HG03108 (cell line): ENCODE measurements around the gene DELE1.

Source experiments
- ATAC-seq: cut with Tn5 transposase; IDR thresholded peaks from one replicate; pipeline ENCODE4 v1.9.1; 2021; ENCODE audit warnings: moderate library complexity; ENCODE audit not compliant: unreplicated experiment

DELE1 gene

DNA sequence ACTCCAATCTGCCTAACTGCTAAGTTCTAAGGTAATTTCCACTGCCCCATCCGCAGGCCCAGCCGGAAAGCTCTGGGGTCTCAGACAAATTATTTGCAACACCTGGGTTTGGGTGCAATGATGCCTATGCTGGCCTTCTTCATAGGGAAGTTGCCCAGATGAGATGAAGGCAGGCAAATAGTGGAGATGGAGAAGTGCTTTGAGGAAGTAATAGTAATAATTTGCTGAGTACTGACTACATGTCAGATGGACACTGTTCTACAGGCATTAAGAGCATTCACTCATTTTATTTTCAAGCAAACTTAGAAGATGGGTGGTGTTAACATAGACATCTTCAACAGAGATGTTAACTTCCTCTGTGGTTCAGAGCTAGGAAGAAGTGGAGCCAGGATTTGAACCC is 30.5 kb downstream of the DELE1 start:
- ATAC-seq = no peak

DNA sequence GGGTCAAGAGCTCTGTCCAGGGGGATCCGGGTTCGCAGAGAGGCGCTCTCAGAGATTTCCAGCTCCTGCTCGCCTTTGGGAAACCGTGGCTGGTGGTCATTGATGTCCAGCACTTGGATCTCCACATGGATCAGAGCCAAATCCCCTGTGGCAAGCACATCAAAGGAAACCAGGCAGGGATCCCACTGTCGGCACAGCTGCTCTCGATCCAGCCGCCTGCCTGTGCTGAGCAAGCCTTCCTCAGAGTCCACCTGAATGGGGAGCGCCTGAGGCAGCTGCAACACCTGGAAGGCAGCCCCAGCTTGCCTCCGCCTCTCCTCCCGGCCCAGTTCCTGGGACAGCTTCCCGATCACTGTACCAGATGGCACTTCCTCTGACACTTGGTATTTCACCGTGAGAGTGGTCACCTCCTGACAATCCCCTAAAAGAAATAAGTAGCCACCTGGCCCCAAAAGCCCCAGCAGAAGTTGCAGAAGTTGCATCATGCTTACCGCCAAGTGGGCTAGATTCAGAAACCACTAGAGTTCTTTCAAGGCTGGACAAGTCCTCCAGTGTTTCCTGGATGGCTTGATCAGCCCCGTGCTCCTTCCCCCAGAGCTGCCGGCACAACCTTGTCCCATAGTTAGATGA is 33.8 kb downstream of the DELE1 start:
- no peak for ATAC-seq

DNA sequence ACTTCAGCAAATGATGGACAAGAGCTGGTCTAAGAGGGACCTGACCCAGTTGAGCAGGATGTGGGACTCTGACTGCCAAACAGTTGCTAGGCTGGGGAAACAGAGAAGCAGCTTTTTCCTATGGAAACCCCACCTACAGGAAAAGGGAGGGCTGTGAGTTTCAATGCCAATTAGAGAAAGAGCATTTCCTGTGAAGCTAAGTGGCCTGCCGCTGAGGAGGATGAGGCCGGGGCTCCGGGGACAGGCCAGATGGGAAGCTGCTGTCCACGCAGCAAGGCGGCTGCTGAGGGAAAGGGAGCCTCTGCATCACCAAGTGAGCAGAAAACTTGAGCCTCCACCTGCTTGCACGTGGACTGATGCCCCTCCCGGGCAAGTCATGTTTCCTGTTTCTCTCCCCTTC is 34.4 kb downstream of the DELE1 start, which contains the start of gene PCDH12:
Gene PCDH12 (minus strand): TSS at position 90 of the 400 bp plus-strand sequence. CDS start 351 bp downstream, outside the sequence.
- no peak for ATAC-seq

DNA sequence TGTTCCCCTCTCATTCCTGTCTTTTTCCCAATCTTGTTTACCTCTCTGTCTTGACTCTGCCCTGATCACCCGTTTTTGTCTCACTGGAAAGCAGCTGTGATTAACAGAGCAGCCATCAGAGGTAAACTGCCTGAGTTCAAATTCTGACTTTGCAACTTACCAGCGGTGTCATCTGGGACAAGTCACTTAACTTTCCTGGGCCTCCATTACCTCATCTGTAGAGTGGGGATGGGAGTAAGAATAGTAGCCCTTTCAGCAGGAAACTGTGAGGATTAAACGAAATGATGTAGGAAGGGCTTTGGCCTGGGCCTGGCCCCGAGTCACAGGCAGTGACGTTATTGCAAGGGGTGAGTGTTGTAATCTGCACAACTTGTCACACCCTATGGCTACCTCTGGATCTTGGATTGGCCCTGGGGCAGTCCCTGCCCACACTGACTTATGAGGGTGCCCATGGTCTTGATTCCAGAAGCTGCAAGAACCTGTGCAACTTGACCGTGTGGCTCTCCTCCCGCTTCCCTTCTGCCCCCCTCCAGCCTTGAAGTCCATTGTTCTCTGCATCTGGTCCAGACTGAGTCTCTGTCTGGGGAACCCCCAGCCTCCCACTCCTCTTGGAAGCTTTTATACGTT is 35.0 kb downstream of the DELE1 start:
- ATAC-seq = no peak

DNA sequence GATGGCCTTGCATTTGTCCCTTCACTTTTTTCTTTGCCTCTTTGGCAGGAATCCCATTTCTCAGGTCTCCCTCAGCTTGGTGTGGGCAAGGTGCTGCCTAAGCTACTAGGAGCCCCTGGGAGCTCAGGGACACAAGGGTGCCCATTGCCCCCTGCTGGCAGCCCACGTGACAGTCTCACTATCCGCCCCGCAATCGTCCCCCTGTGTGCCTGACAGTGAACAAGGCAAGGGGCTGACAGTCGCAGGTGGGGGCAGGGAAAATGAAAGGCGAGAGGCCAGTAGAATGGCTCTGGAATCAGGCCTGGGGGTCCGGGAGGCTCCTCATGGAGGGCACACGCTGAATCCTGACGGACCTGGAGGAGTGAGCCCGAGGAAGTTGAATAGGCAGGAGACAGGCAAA is 36.3 kb downstream of the DELE1 start:
- ATAC-seq = no peak

DNA sequence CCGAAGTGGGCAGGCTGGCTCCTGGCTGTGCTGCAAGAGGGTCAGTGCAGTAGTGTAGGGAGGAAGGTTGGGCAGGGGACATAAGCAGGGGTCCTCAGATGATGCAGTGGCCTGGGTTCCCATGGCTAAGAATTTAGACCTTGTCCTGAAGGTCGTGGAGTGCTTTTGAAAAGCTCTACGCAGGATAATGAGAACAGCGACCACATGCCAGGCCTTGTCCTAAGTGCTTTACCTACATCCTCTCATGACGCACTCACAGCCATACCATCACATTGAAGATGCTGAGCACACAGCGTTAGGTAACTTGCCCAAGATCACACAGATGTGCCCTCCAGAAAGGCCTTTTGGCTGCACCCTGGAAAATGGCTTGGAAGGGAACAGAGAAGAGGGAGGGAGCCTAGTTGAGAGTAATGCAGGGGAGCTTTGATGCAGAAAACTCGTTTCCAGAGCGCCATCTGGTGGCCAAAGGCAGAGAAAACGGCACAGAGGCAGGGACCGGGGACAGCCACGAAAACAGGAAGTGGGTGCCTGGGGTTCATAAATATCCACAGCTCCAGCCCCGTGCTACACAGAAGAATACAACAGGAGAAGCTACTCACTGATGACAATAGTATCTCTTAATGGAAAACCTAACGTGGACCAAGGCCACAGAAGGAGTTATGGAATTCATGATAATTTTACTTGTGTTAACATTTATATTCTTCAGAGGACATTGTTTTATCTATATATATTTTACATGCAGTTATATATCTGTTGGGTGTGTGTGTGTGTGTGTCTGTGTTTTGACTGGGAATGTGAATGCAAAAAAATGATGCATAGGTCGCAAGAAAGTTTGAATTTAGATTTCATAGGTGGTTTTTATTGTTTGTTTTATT is 37.0 kb downstream of the DELE1 start:
- peak; percentile 66 for ATAC-seq

DNA sequence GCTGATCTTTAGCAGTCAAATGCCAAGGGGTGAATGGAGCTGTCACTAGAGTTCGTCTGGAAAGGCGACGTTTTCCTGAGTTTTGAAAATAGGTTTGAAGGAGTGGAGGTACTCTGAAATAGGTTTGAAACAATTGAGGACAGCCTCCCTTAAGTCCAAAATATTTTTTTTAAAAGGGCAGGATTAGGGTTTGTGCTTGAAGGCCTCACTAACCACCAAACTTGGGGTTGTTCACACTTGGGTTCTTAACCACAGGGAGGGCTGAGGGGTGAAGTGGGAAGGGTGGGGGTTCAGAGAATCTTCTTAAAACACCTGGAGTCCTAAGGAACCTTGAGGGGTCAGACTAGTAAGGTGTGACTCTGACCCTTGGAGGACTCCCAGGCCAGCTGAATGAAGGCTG is 37.8 kb downstream of the DELE1 start:
- ATAC-seq = no peak

DNA sequence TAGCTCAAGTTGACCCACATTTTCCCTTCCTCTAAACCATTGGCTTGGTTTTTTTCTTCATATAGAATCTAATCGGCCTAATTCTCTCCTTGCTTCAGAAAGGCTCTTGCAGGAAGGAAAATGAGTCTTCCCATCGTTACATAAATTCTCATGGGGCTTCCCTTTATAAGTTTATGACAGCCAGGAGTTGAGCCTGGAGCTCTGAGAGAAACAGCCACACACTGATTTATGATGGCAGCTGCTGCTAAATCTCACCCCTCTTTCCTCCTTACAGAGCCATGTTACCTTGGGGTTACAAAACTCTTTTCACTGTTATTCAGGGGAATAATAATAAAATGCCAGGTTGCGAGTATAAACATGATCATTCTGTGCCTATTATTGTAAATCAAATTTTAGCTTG is 40.0 kb downstream of the DELE1 start:
- no peak for ATAC-seq

DNA sequence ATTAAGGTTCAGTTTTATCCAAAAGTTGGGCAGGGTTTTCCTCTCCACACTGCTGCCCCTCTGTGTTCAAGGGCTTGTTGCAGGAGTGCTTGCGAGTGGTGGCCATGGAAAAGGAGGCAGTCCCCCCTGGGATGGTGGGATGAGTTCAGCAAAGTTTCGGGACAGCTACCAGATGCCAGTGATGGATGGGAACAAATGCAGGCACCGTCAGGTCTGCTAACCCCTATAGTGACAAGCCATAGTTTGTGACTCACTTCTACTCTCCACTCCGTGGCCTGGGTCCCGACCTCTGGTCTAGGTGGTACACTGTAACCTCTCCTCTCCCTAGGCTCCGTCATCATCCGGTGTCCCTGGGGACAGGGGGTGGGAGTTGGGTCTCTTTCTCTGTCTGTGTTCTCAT is 41.4 kb downstream of the DELE1 start:
- ATAC-seq = no peak

DNA sequence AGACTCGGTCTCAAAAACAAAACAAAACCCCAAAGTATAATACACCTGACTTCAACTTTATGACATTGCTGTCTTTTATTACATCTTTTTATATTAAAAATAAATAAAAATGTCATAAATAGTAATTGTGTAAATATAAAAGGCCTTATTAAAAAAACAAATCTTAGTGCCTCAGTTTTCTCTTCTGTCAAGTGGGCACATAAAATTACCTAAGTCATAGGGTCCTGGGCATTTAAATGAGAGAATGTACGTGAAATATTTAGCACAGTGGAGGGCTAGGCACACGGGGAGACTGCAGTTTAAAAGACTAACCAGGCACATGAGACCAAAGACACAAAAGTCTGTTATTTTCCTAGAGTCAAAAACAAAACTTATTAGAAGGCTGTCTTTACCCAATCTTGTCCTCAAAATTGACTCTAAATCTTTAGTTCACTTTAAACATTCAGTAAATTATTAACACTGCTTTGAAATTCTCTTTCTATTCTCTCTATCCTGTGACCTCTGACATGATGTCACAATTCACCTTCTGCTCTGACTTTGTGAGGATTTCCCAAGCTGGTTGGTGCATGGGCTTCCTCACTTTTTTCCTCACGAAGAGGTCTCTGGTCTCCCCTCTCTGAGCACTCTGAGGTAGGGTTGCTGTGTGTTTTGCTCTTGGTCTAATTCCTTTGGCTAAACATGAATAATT is 42.7 kb downstream of the DELE1 start:
- ATAC-seq = no peak

DNA sequence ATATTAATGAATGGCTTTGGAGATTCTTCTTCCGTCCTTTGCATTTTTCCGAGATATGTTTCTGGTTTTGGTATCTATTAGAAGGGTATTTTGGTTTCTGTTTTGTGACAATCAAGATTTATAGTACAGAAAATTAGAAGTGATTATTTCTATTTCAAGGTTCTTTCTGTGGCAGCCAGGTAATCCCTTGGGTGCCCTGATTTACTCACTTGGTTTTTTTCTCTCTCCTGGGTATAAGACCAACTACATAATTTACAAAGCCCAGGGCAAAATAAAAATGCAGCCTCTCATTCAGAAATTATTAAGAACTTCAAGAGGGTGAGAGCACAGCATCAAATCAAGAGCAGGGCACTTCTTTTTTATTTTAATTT is 43.3 kb downstream of the DELE1 start:
- no peak for ATAC-seq

DNA sequence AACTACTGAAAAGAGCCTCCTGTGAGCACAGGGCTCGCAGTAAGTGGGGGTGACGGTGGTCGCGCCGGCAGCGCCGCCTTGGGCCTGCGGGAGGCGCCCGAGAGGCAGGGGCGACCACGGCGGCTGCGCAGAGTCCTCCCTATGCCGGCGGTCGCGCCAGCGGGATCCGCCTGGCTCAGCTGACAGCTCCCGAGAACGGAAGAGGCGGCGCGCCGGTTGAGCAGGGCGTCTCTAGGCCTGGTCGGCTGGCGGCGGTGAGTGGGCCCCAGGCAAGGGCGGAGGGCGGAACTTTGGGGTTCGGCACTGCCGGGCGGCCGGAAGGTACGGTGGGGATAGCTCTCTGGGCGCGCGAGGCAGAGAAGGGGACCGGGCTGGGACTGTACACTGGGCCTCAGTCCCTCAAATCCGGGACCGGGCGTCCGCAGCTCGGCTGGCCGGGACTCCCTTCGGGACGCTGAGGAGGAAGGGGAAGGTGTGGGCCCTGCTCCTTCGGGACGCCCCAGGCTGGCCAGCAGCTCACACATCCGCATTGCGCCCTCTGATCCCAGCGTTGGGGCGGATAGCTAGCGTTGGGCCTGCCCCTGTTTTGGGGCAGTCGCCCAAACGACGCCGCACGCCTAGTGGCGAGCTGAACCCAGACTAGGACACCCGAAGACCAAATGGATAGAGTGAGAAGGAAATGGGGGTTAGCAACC is 45.4 kb downstream of the DELE1 start, which contains the start of gene RNF14:
Gene RNF14 (plus strand): TSS at position 192 of the 695 bp plus-strand sequence. CDS start 4,484 bp downstream, outside the sequence.
- peak; percentile 90 for ATAC-seq

DNA sequence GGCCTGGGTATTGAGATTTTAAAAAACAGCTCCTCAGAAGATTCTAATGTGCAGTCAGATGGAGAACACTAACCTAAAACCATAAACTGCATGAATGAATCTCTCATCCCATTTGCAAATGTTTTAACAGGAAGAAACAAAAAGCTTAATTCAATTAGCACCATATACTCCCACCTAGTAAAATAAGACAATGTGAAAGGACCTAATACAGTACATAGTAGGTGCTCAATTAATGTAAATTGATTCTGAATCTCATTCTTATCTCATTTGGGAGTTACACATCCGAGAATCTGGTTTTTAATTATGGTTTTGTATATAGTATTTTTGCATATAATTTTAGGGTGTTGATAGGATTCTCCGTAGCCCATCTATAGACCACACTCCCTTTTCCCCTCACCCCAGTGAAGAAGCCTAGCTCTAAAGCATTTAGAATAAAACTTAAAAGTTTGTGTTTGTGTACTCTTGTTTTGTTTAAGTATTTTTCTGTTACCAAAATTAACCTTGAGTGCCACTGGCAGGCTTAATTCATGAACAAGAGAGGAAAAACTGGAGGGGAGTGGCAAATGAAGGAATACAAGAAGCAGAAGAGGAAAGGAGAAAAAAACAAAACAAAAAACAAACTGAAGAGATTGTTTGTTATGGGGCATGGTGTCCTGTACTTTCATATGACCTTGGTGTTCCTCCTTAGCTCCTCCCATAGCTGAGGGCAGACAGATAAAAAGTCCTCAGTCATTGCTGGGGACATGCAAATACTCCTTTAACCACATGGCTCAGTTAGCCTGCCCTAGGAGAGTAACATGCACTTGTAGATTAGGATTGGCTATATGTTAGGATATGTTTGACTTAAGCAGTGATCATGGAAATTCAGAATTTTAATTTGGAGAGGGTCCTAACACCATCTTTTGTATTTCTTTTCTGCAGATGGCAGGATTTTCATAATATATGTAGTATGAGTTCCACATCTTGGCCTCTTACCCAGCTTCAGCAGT is 46.4 kb downstream of the DELE1 start:
- peak; percentile 49 for ATAC-seq

DNA sequence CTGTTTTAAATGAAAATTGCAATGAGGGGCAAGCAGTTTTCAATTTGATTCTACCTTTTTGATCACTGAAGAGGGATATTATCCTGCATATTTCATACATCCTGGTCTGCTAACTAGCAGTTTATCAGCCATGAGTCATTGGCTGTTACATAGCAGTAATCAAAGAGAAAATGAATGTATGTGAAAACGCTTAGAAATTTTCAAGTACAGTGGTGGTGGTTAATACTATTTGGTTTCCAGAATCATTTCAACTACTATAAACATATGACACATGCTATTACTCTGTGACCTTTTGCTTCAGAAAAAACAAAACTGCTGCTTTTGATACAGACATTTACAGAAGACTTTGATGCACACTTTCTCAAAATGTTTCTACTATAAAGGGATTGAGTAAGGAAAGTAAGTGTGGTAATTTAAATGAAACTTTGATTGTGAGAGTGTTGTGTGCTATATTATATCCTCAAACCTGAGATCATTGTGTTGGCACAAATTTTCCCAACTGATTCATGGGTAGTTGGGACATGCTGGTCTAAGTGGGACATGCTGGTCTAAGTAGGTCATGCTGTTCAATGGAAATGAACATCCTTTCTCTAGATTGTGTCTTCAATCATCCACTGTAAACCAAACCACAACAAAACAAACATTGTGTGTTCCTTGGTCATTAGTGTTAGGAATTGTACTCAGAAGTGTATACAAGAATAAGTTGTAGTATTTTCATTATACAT is 50.4 kb downstream of the DELE1 start:
- ATAC-seq = no peak

DNA sequence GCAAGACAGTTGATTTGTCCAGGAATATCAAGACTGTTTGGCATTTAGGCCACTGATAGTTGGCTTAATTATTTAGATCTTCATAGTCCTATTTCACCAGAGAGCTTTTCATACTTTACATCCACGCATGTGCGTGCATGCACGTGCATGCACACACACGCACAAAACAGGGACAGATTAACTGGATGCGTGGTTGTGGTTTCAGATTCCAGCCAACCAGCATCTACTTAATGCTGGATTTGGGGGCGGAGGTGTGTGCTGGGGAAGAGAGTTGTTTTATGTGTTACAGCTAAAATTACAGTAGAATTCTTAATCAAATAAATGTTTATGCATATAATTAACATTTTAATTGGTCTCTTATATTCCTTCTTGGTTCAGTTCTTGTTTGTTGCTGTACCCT is 52.5 kb downstream of the DELE1 start:
- no peak for ATAC-seq

DNA sequence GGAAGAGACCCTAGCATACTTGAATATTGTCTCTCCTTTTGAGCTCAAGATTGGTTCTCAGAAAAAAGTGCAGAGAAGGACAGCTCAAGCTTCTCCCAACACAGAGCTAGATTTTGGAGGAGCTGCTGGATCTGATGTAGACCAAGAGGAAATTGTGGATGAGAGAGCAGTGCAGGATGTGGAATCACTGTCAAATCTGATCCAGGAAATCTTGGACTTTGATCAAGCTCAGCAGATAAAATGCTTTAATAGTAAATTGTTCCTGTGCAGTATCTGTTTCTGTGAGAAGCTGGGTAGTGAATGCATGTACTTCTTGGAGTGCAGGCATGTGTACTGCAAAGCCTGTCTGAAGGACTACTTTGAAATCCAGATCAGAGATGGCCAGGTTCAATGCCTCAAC is 54.7 kb downstream of the DELE1 start:
- ATAC-seq = no peak

DNA sequence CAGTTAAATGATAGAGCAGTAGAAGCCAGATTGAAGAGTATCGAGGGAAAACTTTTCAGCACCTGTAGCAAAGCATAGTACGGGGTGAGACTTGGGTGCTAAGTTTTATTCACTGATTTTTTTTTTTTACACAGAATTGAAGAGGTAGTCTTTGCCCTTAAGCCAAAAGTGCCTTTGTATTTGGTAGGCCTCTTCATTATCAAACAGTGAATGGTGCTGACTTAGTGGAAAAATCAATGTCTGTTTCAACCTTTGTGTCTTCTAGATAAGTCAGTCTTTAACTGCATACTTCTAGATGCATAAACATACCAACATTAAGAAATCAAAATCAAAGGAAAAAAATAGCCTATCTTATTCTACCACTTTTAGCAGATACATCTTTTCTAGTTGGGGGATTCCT is 59.0 kb downstream of the DELE1 start:
- ATAC-seq = no peak

DNA sequence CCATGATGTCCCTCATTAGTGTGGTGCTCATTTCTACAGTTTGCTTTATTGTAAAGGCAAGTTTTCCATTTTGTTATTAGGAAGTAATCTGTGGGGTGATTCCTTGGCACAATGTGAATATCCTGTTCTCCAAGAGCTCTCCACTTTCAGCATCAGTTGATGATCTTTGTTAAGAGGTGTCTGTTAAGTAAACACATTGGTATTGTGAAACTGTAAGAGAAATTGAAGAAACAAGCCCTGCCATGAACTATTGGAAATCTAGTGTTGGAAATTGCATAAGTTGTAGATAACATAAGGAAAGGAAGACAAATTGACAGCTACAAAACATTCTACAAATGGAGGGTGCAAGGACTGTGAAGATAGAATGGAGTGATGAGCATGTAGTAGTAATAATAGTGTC is 62.4 kb downstream of the DELE1 start:
- no peak for ATAC-seq

DNA sequence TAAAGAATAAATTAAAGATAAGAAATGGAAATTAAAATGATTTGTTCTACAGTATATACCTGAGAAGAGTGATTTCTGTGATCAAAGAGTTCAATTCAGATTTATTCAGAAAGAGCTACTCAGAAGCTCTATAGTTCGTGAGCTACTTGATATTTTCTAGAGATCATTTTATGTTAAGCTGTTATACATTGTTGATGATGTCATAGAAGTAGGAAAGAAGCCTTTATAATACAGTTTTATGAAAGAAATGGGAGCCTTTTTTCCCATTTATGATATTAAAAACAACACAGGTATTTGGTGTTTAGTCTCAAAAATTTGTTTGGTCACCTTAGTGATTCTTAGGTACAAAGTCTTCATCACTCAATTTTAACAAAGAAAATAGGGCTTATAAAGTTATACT is 66.0 kb downstream of the DELE1 start:
- no peak for ATAC-seq
